NCI-H82 (cell line): ENCODE results near the gene PLOD2.
"Not testable (repeated sequence)": the region's sequence is repeated elsewhere in the genome, so short reads cannot be mapped to it uniquely, and the experiment has no call there.

Experiments used
- DNase-seq: peaks from one replicate; lab custom pipeline; 2025; lab: John Stamatoyannopoulos, UW

PLOD2 gene

DNA sequence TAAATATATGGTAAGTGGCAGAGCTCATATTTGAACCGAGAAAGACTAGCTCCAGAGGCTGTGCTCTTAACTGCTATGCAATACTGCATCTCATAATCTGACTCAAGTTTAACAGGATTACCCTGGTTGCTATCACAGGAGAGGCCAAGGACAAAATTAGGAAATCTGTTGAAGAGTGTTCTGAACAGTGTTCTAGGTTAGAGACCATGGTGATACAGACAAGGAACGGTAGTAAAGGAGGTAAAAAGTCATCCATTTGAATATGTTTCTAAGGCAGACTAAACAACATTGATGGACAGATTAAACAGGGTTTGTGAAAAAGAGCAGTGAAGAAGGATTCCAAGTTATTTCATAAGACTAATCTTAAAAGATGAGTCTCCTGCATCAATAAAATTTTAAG lies 22.1 kb downstream of the PLOD2 start:
- DNase-seq = peak; percentile 72

DNA sequence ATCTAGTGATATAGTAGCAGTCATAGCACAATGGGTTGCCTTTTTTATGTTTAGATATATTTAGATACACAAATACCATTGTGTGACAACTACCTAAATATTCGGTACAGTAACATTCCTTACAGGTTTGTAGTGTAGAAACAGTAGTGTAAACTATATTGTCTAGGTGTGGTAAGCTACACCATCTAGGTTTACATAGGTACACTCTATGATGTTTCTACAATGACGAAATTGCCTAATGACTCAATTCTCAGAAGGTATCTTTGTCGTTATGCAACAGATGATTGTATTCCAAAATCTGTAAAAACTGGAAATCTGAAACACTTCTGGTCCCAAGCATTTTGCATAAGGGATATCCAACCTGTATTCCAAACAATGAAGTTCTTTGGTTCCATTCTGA lies 24.3 kb downstream of the PLOD2 start:
- DNase-seq = no peak

DNA sequence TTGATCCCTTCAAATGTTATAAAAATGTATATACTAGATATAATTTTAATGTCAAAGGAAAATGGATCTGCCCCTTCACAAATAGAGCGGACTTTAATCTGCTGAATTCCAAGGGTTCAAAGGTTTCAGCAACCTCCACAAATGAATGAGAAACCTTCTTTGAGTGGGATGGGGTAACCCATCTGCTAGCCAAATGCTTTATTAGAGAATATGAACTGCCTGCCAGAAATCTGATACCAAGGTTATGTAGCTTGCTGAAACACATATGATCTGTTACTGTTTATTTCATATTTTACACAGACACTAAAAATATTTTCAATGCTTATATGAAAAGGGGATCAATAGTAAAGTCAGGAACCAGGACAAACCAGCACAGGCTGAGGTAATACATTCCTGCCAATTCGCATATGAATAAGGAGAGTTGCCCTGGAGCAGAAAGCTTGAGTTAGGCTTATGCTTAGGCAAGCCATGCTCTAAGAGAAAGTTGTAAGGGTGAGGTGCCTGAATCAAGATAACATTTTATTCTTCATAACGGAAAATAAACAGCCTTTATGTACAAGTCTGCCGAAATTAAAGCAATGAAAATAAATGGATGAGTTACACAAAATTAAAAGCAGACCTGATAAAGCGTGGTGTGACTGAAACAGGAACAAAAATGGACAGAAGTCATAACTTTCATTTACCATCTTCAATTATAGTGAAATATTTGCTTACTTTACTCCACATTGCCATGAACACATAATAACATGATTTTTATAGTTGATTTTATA lies 26.5 kb downstream of the PLOD2 start:
- DNase-seq = no peak

DNA sequence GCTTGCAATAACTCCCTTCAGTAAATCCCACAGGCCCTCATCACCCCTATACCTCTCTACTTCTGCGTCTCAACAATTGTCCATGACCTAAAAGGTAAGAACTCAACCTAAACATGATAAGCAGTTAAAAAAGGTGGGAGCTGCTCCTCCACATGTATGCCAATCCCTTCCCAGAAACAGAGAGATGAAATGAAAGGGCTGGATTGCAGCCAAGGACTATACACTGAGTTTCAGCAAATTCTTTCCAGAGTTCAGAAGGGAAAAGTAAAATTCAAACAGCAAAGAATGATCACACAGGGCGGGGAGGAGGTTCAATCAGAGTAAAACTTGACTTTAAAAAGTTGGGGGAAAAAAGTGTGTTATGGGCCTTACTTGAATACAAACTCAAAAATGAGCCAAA lies 27.5 kb downstream of the PLOD2 start:
- DNase-seq = no peak

DNA sequence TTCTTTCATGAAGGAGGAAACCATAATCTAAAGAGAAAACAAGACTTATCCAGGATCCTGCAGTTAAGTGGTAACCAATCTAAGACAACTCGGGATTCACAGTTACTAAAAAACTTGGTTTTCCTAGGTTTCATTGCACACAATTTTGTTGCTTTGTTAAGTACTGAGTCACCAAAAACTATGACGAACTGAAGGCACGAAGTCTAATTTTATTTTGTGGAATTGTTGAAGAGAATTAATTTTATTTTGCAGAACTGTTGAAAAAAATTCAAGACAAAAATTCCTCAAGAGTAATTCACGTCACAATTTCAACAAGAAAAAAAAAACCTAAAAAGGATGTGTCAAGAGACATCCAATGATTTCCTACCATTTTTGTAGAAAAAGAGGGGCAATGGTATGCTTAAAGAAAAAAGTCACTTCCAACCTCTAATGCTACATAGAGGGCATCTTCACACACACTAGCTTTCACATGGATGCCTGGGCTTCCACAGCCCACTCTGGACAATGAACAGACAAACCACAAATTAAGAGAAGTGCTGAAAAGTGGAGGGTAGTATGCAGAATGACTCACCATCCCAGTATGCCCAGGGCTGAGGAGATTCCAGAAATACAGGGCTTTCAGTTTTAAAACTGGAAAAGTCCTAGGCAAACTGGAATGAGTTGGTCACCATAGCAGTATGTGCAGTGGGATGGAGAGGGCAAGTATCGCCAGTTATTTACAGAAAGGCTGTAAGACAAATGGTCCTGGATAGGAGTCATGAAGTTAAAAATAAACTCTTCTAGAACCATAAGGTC lies 29.2 kb downstream of the PLOD2 start:
- DNase-seq = no peak

DNA sequence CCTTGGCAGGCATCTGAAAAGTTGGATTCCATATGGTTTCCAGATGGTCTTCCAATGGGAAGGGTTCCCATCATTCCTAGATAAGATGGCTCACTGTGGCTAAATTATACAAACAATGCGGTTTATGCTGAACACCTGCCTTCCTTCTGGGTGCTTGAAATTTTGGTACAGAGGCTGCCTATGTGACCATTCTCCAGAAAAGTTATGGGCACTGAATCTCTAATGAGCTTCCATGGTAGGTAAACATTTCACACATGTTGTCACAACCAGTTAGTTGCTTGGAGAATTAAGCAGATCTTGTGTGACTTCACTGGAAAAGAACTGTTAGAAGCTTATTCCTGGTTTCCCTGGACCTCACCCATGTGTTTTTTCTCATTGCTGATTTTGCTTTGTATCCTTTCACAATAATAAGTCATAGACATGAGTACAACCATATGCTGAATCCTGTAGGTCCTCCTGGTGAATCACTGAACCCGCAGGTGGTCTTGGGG lies 30.1 kb downstream of the PLOD2 start:
- no peak for DNase-seq

DNA sequence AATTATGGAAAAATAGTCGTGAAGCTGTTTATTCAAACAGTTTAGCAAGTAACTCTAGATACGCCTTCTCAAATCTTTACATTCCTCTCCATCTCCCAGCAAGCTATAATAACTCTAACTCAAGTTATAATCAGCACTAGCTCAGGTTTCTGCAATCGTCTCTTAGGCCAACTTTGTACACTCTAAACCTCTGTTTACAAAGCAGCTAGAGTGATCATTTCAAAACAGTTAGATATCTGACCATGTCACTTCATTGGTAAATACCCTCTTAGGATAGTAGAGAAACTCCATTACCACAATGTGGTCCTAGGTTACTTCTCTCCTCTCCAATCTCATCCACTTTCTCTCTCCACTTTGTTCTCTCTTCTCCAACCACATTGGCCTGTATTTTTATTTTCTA lies 31.2 kb downstream of the PLOD2 start:
- DNase-seq = no peak

DNA sequence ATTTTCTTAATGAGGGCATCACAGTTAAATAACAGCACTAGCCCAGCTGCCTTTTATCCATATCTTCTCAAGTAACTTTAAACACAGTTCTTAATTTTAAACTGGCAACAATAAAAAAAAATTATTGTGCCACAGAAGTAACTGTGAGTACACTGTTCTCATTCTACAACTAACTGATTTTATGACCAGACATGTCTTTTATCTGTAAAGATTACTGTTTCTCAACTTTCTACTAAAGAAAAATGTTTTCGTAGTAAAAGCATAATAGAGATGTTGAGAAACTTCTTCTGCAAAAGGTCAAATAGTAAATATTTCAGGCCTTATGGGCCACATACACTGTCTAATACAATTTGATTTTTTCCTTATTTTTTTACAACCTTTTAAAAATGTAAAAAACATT lies 32.0 kb downstream of the PLOD2 start:
- DNase-seq = no peak

DNA sequence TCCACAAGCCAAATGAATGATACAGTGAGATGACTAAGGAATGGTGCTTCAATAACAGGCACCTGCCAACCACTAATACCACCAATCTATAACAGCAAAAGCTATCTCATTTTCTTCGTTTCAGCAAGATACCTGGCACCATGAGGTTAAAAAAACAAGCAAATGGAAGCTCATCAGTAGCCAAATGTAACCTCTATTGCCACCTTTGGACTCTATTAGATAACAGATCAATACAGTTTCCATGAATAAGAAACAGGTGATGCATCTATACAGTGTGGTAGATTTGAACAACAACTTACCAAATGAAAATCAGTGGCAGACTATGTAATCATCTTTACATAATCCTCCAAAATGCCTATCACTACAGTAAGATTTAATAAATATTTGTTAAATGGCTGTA lies 32.8 kb downstream of the PLOD2 start:
- no peak for DNase-seq

DNA sequence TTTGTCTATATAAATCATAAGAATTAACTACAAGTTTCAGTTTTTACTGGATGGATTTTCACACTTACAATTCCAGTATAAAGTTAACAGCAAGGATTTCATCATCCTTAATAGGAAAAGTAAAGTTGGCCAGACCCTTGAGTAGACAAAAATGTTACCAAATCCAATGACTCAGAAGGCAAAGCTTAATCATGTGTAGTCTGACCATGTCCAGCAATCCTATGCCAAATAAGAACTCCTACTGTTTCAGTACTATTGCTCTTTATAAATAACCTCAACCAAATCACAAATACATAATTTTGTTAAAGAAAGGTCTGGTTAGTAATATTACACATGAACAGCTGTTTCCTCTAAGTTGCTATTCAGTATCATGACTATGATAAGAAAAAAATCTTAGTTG lies 35.0 kb downstream of the PLOD2 start:
- no peak for DNase-seq

DNA sequence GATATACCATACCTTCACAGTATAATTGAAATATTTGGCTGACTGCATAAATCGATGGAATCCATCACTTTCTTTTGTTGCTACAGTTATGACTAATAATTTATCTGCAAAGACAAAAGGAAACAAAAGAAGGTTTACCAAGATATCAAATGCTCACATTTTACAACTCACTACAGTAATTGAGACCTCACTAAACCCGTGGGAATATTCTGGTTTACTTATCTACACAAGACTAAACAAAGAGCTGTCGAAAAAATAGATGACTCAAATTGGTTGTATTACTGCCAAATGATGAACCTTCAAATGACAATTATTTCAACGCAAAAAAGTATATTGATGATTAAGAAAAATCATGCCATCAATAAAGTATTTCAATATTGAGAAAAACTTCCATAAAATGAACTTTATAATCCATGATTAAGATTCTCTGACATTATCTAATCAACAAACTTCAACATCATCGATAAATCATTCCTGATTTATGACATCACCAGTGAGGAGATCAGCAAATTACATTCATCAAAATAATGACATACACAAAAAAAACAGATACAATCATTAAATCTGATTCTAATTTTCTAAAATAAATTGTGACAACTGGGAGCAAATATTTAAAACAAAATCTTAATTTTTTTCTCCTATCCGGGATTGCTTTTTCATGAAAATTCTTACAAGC lies 36.7 kb downstream of the PLOD2 start:
- DNase-seq = no peak

DNA sequence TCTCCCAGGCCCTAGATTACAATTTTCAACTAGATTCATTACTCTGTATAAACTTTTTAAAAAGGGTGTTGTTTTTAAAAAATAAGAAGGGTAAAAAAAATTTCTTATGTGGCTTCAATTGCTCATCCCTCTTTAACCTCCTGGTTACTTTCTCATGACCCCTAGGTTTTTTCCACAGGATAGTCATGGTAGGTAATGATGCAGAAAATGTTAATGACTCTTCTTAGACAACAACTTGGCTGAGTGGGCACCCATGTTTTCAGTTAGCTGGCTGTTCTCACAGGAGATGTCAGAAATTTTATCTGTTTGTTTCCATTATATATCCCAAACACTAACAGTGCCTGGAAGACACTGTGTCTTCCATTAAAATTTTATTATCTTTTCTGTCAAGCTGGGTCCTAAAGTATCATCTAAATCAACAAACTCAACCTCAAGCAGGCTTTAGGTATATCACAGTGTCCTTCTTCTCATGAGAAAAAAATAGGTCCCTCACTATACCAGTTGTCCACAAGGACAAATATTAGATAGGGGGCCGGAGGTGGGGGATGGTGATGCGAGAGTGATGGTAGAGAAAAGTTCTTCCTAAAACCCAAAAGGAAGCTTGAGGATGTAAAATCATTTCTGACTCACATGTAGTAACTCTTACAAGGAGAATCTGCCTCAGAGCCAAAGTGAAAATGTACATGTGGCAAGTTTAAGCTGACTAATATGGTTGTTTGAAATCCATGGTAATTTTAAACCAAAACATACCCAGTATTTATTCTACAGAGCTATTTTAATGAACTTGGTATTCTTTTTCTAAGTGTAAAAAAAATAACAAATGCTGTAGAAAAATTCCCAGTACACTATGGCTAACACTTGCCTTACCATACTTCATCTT lies 43.3 kb downstream of the PLOD2 start:
- DNase-seq = no peak

DNA sequence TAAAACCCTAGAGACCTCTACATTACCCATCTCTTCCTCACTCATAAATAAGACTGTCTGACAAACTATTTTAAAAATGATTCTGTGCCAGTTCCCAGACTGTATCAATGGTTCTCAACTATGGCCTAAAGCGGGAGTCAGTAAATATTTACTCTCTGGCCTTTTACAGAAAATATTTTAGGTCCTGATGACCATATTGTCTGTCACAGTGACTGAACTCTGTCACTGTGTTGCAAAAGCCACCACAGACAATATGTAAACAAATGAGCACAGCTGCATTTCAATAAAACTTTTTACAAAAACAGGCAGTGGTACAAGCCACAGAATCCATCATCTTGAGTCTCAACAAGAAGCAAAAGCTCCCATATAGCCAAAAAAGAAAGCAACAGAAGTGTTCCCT lies 45.4 kb downstream of the PLOD2 start:
- DNase-seq = no peak

DNA sequence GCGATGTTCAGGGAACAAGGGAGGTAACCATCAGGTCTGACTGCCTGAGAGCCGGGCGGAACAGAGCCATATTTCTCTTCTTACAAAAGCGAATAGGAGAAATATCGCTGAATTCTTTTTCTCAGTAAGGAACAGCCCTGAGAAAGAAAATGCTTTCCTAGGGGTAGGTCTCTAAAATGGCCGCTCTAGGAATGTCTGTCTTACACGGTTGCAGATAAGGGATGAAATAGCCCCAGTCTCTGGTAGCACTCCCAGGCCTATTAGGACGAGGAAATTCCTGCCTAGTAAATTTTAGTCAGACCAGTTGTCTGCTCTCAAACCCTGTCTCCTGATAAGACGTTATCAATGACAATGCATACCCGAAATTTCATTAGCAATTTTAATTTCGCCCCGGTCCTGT lies 47.2 kb downstream of the PLOD2 start:
- DNase-seq = not testable (repeated sequence)

DNA sequence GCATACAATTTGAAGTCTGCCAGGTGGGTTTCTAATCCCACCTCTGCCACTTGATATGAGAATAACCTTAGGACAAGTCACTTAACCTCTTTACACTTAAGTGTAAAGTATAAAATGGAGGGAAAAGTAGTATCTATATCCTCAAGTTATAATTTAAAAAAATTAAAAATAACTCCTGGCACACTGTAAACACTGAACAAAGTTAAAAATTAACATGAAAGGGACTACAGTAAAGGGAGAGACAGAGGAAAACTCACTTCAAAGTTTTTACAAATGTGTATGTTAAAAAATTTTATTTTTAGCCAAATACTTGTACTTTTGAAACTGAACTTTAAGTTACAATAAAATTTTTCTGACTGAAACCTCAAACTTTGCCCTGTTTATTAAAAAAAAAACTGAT lies 49.6 kb downstream of the PLOD2 start:
- DNase-seq = no peak

DNA sequence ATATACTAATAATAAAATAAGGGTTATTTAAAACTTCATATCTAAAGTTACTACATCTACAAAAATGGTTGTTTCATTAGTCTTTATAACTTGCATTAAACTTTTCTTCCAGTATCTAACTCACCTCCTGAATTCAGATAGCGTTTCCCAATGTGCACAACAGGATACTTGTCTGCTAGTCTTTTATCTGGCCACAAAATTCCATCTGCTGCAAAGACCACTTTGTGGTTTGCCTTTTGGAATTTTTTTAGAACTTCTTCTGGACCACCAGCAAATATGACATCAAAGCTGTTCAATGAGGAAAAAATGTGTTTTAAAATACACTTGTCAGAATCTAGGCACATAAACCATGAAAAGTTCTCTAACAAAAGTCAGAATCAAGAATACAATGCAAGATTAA lies 50.8 kb downstream of the PLOD2 start:
- DNase-seq = no peak

DNA sequence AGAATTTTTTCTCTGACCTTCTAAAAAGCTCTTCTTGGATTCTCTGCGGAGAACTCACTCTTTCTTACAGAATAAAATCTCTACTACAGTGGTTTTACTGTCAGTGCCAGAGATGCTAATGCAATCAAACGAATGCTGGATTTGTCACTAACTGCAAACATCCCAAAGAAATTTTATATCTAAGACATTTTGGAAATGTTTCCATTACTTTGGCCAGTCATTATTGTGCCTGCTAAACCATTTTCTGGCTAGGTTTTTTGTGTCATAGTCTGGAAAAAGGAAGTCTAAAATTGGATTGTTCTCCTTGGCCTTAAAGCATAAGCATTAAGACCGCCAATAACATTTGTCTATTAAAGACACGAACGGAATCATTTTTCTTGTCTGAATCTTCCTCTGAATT lies 54.0 kb downstream of the PLOD2 start:
- no peak for DNase-seq

DNA sequence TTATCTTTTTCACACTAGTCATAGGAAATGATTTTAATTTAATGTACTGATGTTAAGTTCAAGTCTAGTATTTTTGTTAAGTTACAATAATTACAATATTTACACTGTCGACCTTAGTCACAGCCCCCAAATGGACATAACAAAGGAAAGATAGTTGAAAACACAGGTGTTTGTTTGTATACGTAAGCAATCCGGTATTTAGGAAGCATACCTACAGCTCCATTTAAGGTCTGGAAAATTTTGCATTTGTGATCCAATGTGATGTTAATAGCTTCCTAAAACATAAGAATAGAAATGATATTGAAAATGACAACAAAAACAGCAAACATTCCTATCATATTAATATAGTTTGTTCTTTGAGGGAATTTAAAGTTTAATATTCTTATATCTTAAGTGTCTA lies 56.9 kb downstream of the PLOD2 start:
- DNase-seq = no peak

DNA sequence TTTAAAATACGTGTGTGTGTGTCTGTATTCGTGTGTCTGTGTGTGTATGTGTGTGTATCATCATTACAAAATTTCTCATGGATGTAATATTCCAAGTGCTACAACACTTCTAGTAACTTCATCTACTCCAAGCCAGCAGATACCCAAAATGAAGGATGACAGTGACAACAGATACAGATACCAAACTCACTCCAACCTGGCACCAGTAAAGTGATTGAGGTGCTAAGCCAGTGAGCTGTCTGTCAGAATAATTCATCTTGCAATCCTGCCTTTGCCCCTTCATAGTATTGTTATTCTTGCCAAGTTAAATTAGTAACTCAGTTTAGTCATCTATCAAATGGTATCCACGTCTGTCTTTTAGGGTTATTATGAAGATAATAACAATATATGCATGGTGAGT lies 58.1 kb downstream of the PLOD2 start:
- no peak for DNase-seq

DNA sequence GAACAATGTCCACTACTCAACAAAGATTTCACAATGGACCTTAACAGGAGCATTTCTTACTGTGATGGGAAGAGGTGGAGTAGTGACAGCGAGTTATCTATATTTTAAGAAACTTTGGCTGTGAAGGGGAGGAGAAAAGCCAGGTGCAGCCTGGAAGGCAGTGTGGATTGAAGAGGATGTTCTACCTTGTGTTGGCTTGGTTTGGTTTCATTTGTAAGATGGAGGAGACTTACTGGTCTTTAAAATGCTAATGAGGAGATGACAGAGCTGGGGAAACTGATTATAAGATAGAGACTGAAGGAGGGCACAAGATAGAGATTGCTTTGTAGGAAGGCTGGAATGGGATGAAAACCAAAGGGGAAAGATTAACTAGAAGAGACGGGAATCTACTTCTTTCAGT lies 59.4 kb downstream of the PLOD2 start:
- DNase-seq = no peak

DNA sequence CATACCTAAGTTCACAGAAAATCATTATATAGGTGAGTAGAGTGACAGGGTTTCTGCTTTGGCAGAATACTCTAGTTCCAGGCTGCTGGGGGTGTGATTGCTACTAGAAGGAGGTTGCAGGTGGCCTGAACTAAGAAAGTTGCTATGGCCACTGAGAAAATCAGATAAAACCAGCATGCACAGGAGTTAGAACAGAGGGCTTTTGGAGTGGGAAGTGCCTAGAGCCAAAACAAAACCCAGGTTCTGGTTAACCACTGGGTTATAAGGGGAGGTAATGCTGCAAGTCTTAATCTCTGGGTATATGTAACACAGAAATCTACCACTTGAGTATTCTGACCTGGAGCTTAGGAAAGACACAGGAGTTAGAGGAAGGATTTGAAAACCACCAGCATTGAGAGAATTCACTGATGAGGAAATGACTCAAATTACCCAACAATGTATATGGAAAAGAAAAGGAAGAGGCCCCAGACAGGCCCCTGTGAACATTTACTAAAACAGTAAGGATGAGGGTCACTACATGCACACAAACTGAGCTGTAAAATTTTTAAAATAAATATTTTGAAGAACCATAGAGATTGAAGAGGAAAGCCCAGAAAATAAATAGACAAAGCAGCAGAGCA lies 60.0 kb downstream of the PLOD2 start:
- DNase-seq = no peak

DNA sequence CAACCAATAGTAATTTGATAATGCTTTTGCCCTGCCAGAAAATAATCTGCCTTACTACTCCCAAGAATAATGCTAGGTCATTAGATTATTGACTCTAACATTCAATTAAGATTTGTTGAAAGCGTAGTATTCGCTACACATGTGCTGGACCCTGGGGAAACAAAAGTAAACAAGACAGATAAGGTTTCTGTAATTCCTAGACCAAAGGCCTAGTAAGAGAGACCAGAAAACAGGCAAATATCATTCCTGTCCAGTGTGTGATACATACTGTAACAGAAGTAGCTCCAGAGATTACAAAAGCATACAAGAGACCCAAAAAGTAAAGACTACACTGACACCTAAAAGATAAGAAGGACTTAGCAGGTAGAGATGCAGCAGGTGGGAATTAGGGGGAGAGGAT lies 60.8 kb downstream of the PLOD2 start:
- DNase-seq = no peak
